ENCODE data around the gene ITGAL. TPM values are rescaled to one million over a fixed set of nuclear protein-coding genes. Genes with fewer than 3 reads are reported as not detected.

ITGAL gene
- total and polyA plus RNA-seq, 2 of the 13 experiments (the other 11 are each of a cell fraction or from before 2014, with no cell fraction given), result 0.86 to 1.2 TPM

GRCh38 chr16:30430428-30430970, 42.0 kb upstream of the ITGAL start (continued):
- TF ChIP-seq POLR2G (IDR thresholded peaks at IDR 0.05; ENCODE audit: low read depth, low read length) (no peak), SMAD9 (CRISPR knock-in tag; IDR thresholded peaks at IDR 0.05) (no peak), MTA3 (CRISPR knock-in tag; IDR thresholded peaks at IDR 0.05) (no peak), JUNB (CRISPR knock-in tag; IDR thresholded peaks at IDR 0.05; ENCODE audit: borderline replicate concordance) (no peak), TBX2 (CRISPR knock-in tag; IDR thresholded peaks at IDR 0.05; ENCODE audit: borderline replicate concordance) (peak; percentile 66), PAX8 (CRISPR knock-in tag; IDR thresholded peaks at IDR 0.05; ENCODE audit: borderline replicate concordance) (0 out of 2 replicates have a peak, but pooled peaks have one; percentile 11), ETV6 (CRISPR knock-in tag; conservative IDR thresholded peaks at IDR 0.05) (no peak), ZBTB46 (CRISPR knock-in tag; IDR thresholded peaks at IDR 0.05; ENCODE audit: borderline replicate concordance) (no peak), ZNF564 (CRISPR knock-in tag; IDR thresholded peaks at IDR 0.05) (peak; percentile 56; the same call in 1 of the 2 replicates), TRAFD1 (CRISPR knock-in tag; IDR thresholded peaks at IDR 0.05; ENCODE audit: borderline replicate concordance) (0 out of 2 replicates have a peak, but pooled peaks have one; percentile 90), ZNF670 (CRISPR knock-in tag; IDR thresholded peaks at IDR 0.05; ENCODE audit: borderline replicate concordance) (no peak; the same call in 1 of the 2 replicates), ZBTB33 (CRISPR knock-in tag; IDR thresholded peaks at IDR 0.05) (peak; percentile 92), U2AF2 (IDR thresholded peaks at IDR 0.05; ENCODE audit: low read depth, low read length) (no peak), NCOA5 (CRISPR knock-in tag; IDR thresholded peaks at IDR 0.05) (no peak), MYNN (CRISPR knock-in tag; IDR thresholded peaks at IDR 0.05; ENCODE audit: low read depth) (no peak), MED13 (CRISPR knock-in tag; IDR thresholded peaks at IDR 0.05) (0 out of 2 replicates have a peak, but pooled peaks have one; percentile 63)
- TF ChIP-seq, protein P1, sequence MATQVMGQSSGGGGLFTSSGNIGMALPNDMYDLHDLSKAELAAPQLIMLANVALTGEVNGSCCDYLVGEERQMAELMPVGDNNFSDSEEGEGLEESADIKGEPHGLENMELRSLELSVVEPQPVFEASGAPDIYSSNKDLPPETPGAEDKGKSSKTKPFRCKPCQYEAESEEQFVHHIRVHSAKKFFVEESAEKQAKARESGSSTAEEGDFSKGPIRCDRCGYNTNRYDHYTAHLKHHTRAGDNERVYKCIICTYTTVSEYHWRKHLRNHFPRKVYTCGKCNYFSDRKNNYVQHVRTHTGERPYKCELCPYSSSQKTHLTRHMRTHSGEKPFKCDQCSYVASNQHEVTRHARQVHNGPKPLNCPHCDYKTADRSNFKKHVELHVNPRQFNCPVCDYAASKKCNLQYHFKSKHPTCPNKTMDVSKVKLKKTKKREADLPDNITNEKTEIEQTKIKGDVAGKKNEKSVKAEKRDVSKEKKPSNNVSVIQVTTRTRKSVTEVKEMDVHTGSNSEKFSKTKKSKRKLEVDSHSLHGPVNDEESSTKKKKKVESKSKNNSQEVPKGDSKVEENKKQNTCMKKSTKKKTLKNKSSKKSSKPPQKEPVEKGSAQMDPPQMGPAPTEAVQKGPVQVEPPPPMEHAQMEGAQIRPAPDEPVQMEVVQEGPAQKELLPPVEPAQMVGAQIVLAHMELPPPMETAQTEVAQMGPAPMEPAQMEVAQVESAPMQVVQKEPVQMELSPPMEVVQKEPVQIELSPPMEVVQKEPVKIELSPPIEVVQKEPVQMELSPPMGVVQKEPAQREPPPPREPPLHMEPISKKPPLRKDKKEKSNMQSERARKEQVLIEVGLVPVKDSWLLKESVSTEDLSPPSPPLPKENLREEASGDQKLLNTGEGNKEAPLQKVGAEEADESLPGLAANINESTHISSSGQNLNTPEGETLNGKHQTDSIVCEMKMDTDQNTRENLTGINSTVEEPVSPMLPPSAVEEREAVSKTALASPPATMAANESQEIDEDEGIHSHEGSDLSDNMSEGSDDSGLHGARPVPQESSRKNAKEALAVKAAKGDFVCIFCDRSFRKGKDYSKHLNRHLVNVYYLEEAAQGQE (IDR thresholded peaks at IDR 0.05; ENCODE audit: borderline replicate concordance in 1 of 2, low read depth in 1 of 2, low read length in 2 of 2), result no peak
- TF ChIP-seq, protein P2, sequence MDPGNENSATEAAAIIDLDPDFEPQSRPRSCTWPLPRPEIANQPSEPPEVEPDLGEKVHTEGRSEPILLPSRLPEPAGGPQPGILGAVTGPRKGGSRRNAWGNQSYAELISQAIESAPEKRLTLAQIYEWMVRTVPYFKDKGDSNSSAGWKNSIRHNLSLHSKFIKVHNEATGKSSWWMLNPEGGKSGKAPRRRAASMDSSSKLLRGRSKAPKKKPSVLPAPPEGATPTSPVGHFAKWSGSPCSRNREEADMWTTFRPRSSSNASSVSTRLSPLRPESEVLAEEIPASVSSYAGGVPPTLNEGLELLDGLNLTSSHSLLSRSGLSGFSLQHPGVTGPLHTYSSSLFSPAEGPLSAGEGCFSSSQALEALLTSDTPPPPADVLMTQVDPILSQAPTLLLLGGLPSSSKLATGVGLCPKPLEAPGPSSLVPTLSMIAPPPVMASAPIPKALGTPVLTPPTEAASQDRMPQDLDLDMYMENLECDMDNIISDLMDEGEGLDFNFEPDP (CRISPR knock-in tag; conservative IDR thresholded peaks at IDR 0.05), result peak; percentile 95; the same call in 1 of the 2 replicates
